HepG2 (cell line): ENCODE measurements around the gene PRRT1. TPM values are rescaled to one million over a fixed set of nuclear protein-coding genes. Genes with fewer than 3 reads are reported as not detected.

Experiments
- ARID4A ChIP-seq: sonication (generic); formaldehyde crosslinking; IDR thresholded peaks from 2 replicates; pipeline ENCODE4 v1.5.0; 2020; ENCODE audit warnings: mild to moderate bottlenecking, missing genetic modification reagents, borderline replicate concordance
- CBX5 ChIP-seq: sonication (generic); formaldehyde crosslinking; IDR thresholded peaks from 2 replicates; pipeline ENCODE4 v1.4.0; 2020; ENCODE audit warnings: missing genetic modification reagents, borderline replicate concordance
- FOXO1 ChIP-seq: sonication (generic); formaldehyde crosslinking; IDR thresholded peaks from 2 replicates; pipeline ENCODE4 v1.4.0; 2020; ENCODE audit warnings: missing genetic modification reagents
- HNRNPLL ChIP-seq: fragments of 200-400 bp; formaldehyde crosslinking; IDR thresholded peaks from 2 replicates; pipeline ENCODE4 v1.6.1; 2017; ENCODE audit warnings: mild to moderate bottlenecking, low read depth, low read length; ENCODE audit not compliant: poor library complexity, severe bottlenecking
- JUND ChIP-seq: sonication (generic); formaldehyde crosslinking; IDR thresholded peaks from 2 replicates; pipeline ENCODE4 v1.8.0; 2022; ENCODE audit warnings: mild to moderate bottlenecking, missing genetic modification reagents
- PRMT3 ChIP-seq: sonication (generic); formaldehyde crosslinking; IDR thresholded peaks from 2 replicates; pipeline ENCODE4 v1.8.1; 2022; ENCODE audit warnings: low read depth, mild to moderate bottlenecking, moderate library complexity, missing genetic modification reagents, borderline replicate concordance
- RXRA ChIP-seq: sonication (generic); formaldehyde crosslinking; IDR thresholded peaks from 2 replicates; pipeline ENCODE4 v1.5.1; 2020; ENCODE audit warnings: missing genetic modification reagents
- SMAD3 ChIP-seq: sonication (generic); formaldehyde crosslinking; IDR thresholded peaks from 2 replicates; pipeline ENCODE4 v1.4.0; 2020; ENCODE audit warnings: missing genetic modification reagents
- SMC3 ChIP-seq: IDR thresholded peaks from 2 replicates; pipeline ENCODE4 v1.6.1; 2011; ENCODE audit warnings: low read length, improper control_type of control experiment
- TMF1 ChIP-seq: sonication (generic); formaldehyde crosslinking; IDR thresholded peaks from 2 replicates; pipeline ENCODE4 v1.8.1; 2022; ENCODE audit warnings: low read depth, missing genetic modification reagents
- TSC22D2 ChIP-seq: sonication (generic); formaldehyde crosslinking; IDR thresholded peaks from 2 replicates; pipeline ENCODE4 v1.5.1; 2020; ENCODE audit warnings: missing genetic modification reagents, mild to moderate bottlenecking, borderline replicate concordance
- YEATS2 ChIP-seq: sonication (generic); formaldehyde crosslinking; IDR thresholded peaks from 2 replicates; pipeline ENCODE4 v1.4.0; 2020; ENCODE audit warnings: missing genetic modification reagents, borderline replicate concordance
- ZBTB1 ChIP-seq: sonication (generic); formaldehyde crosslinking; IDR thresholded peaks from 2 replicates; pipeline ENCODE4 v1.4.0; 2020; ENCODE audit warnings: missing genetic modification reagents, borderline replicate concordance
- ZIK1 ChIP-seq: sonication (generic); formaldehyde crosslinking; IDR thresholded peaks from 2 replicates; pipeline ENCODE4 v1.5.0; 2020; ENCODE audit warnings: mild to moderate bottlenecking, low read depth, missing genetic modification reagents, borderline replicate concordance
- ZNF101 ChIP-seq: sonication (generic); formaldehyde crosslinking; IDR thresholded peaks from 2 replicates; pipeline ENCODE4 v1.4.0; 2020; ENCODE audit warnings: mild to moderate bottlenecking, low read depth, missing genetic modification reagents, borderline replicate concordance
- ZNF292 ChIP-seq: sonication (generic); formaldehyde crosslinking; IDR thresholded peaks from 2 replicates; pipeline ENCODE4 v1.8.1; 2022; ENCODE audit warnings: mild to moderate bottlenecking, low read depth, missing genetic modification reagents, borderline replicate concordance
- ZNF3 ChIP-seq: IDR thresholded peaks from 2 replicates; pipeline ENCODE4 v1.7.0; 2017; ENCODE audit warnings: inconsistent platforms
- ZNF556 ChIP-seq: sonication (generic); formaldehyde crosslinking; IDR thresholded peaks from 2 replicates; pipeline ENCODE4 v1.4.0; 2020; ENCODE audit warnings: mild to moderate bottlenecking, missing genetic modification reagents, borderline replicate concordance
- ZNF777 ChIP-seq: sonication (generic); formaldehyde crosslinking; IDR thresholded peaks from 2 replicates; pipeline ENCODE4 v1.4.0; 2020; ENCODE audit warnings: missing genetic modification reagents
- polyA plus RNA-seq, 8 experiments: library from polyadenylated mRNA; depleted of rRNA in 3 of 8; stranded (reverse) in 7 of 8; unstranded in 1 of 8; fragments of >200 nt; fragmentation: Illumina TruSeq in 4 of 8; extraction: Trizol in 4 of 8; gene quantifications; 2 replicates each; pipeline versions ENCODE4 v1.2.1 to v1.2.3, GENCODE V29; 2011 to 2016; ENCODE audit warnings: low read depth in 4 of 8, missing spikeins in 1 of 8, mixed read lengths in 1 of 8; ENCODE audit not compliant: insufficient read depth in 1 of 8
- total RNA-seq, 5 experiments: library from RNA; depleted of rRNA; stranded (reverse); fragments of >200 nt; fragmentation: Illumina TruSeq; extraction: Trizol; gene quantifications; 2 replicates each; pipeline ENCODE4 v1.2.3, GENCODE V29; 2016; ENCODE audit warnings: low read depth in 1 of 5
- TF ChIP-seq, protein P1 (sequence below): IDR thresholded peaks from 2 replicates; pipeline ENCODE4 v1.6.1; 2016; ENCODE audit warnings: mild to moderate bottlenecking
- TF ChIP-seq, protein P2 (sequence below): sonication (generic); formaldehyde crosslinking; IDR thresholded peaks from 2 replicates; pipeline ENCODE4 v1.4.0; 2020; ENCODE audit warnings: missing genetic modification reagents

The PRRT1 gene
- total and polyA plus RNA-seq, 2 of the 13 experiments (the other 11 are each of a cell fraction or from before 2014, with no cell fraction given): 0.64 to 1.4 TPM

DNA sequence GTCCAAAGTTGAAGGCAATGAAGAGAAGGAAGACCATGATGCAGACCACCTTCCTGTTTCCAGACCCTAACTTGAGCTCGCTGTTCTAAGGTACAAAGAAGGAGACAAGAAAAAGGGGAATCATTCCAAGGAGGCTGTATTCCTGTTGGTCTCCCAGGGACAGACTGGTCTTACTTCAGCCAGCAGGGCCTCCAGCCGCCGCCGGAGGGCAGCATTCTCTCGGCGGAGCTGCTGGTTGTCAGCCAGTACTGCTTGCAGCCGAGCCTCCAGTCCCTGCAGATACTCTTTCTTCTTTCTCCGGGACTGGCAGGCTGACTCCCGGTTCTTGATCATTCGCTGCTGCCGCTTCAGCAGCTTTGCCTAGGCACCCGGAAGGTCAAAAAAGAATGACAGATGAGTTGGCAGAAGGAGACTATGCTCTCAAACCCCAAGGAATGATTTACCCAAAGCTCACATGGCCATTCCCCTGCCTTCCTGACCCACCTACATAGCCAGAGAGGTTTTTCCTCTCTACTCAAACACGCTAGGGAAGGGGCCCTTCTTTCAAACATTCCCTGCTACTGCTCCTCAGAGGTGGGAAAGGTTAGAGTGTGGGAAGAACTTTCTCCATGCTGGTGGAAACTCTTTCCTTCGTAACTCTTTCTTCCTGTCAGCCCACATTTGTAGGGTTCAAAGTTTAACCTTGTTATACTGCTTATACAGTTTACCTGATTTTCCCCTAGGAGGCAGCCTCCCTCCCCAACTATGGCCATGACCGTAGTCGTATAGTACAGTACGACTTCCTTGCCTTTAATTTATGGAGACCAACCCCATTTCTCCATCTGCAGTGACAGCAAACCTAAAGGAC is 32.7 kb downstream of the PRRT1 start (continued):
- TF ChIP-seq, protein P1, sequence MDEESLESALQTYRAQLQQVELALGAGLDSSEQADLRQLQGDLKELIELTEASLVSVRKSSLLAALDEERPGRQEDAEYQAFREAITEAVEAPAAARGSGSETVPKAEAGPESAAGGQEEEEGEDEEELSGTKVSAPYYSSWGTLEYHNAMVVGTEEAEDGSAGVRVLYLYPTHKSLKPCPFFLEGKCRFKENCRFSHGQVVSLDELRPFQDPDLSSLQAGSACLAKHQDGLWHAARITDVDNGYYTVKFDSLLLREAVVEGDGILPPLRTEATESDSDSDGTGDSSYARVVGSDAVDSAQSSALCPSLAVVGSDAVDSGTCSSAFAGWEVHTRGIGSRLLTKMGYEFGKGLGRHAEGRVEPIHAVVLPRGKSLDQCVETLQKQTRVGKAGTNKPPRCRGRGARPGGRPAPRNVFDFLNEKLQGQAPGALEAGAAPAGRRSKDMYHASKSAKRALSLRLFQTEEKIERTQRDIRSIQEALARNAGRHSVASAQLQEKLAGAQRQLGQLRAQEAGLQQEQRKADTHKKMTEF (CRISPR knock-in tag): peak; percentile 90
- peak; percentile 53; the same call in 1 of the 2 replicates for TF ChIP-seq ZNF556
- no peak; the same call in 1 of the 2 replicates for TF ChIP-seq TSC22D2
- TF ChIP-seq ARID4A (CRISPR knock-in tag): peak; percentile 75; the same call in 1 of the 2 replicates
- TF ChIP-seq CBX5 (CRISPR knock-in tag): peak; percentile 43; the same call in 1 of the 2 replicates
- no peak; the same call in 1 of the 2 replicates for TF ChIP-seq JUND
- 0 out of 2 replicates have a peak, but pooled peaks have one; percentile 27 for TF ChIP-seq ZNF3 (CRISPR knock-in tag)
- TF ChIP-seq ZNF292 (CRISPR knock-in tag): 0 out of 2 replicates have a peak, but pooled peaks have one; percentile 28
- TF ChIP-seq SMAD3 (CRISPR knock-in tag): peak; percentile 65
- peak; percentile 74 for TF ChIP-seq ZNF777
- TF ChIP-seq ZBTB1: no peak
- TF ChIP-seq SMC3: peak; percentile 79
- TF ChIP-seq PRMT3 (CRISPR knock-in tag): no peak
- TF ChIP-seq, protein P2, sequence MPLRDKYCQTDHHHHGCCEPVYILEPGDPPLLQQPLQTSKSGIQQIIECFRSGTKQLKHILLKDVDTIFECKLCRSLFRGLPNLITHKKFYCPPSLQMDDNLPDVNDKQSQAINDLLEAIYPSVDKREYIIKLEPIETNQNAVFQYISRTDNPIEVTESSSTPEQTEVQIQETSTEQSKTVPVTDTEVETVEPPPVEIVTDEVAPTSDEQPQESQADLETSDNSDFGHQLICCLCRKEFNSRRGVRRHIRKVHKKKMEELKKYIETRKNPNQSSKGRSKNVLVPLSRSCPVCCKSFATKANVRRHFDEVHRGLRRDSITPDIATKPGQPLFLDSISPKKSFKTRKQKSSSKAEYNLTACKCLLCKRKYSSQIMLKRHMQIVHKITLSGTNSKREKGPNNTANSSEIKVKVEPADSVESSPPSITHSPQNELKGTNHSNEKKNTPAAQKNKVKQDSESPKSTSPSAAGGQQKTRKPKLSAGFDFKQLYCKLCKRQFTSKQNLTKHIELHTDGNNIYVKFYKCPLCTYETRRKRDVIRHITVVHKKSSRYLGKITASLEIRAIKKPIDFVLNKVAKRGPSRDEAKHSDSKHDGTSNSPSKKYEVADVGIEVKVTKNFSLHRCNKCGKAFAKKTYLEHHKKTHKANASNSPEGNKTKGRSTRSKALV: peak; percentile 90; the same call in 1 of the 2 replicates
- TF ChIP-seq YEATS2: peak; percentile 70; the same call in 1 of the 2 replicates
- 0 out of 2 replicates have a peak, but pooled peaks have one; percentile 9 for TF ChIP-seq FOXO1 (CRISPR knock-in tag)
- TF ChIP-seq HNRNPLL: peak; percentile 36
- TF ChIP-seq ZIK1: peak; percentile 20; the same call in 1 of the 2 replicates
- no peak for TF ChIP-seq ZNF101 (CRISPR knock-in tag)
- 0 out of 2 replicates have a peak, but pooled peaks have one; percentile 28 for TF ChIP-seq TMF1
- TF ChIP-seq RXRA (CRISPR knock-in tag): no peak
